ENCODE results near the gene CCL22. TPM values are rescaled to one million over a fixed set of nuclear protein-coding genes. Genes with fewer than 3 reads are reported as not detected.
"Not testable (repeated sequence)": the region's sequence is repeated elsewhere in the genome, so short reads cannot be mapped to it uniquely, and the experiment has no call there.

Gene CCL22
- total RNA-seq, 1 donor from 2014 or later, result 0.13 TPM

- peak; percentile 75 for DNase-seq (ENCODE audit: low spot score)
- intact Hi-C loops (cut with DNase I), result no loop called here
- ATAC-seq, result peak; percentile 84
Observed at GRCh38 chr16:57372372-57373116, 14.0 kb downstream of the CCL22 start, which contains the start of gene CX3CL1. Gene CX3CL1, plus strand, starts transcription at chr16:57372490. Its CDS starts 79 bp downstream, at chr16:57372569.

GRCh38 chr16:57373117-57373947, 14.7 kb downstream of the CCL22 start:
- no peak for ATAC-seq
- intact Hi-C loops (cut with DNase I), result no loop called here
- DNase-seq (ENCODE audit: low spot score), result no peak

GRCh38 chr16:57374067-57374534, 15.5 kb downstream of the CCL22 start:
- DNase-seq (ENCODE audit: low spot score) (no peak), ATAC-seq (no peak)
- intact Hi-C loops (cut with DNase I), result no loop called here

- intact Hi-C loops (cut with DNase I); ATAC-seq: not testable (repeated sequence)
Observed at GRCh38 chr16:57374925-57375465, 16.4 kb downstream of the CCL22 start.

GRCh38 chr16:57376313-57376818, 17.8 kb downstream of the CCL22 start:
- intact Hi-C loops (cut with DNase I), result no loop called here
- no peak for ATAC-seq
- DNase-seq (ENCODE audit: low spot score), result no peak

More at GRCh38 chr16:57374925-57375465, 16.4 kb downstream of the CCL22 start:
- DNase-seq (ENCODE audit: low spot score), result not testable (repeated sequence)

GRCh38 chr16:57377080-57377841, 18.7 kb downstream of the CCL22 start:
- no peak for DNase-seq (ENCODE audit: low spot score)
- ATAC-seq, result no peak
- intact Hi-C loops (cut with DNase I), result no loop called here

GRCh38 chr16:57379579-57379978, 21.0 kb downstream of the CCL22 start:
- intact Hi-C loops (cut with DNase I), result no loop called here
- DNase-seq (ENCODE audit: low spot score) (no peak), ATAC-seq (no peak)

GRCh38 chr16:57380671-57381462, 22.3 kb downstream of the CCL22 start:
- ATAC-seq (no peak), DNase-seq (ENCODE audit: low spot score) (no peak)
- intact Hi-C loops (cut with DNase I), result no loop called here

- ATAC-seq (no peak), DNase-seq (ENCODE audit: low spot score) (no peak)
- intact Hi-C loops (cut with DNase I), result no loop called here
Observed at GRCh38 chr16:57381791-57382534, 23.4 kb downstream of the CCL22 start.

GRCh38 chr16:57382535-57383275, 24.1 kb downstream of the CCL22 start:
- intact Hi-C loops (cut with DNase I), result no loop called here
- ATAC-seq, result peak; percentile 9
- DNase-seq (ENCODE audit: low spot score), result no peak

- ATAC-seq (peak; percentile 44), DNase-seq (ENCODE audit: low spot score) (no peak)
- intact Hi-C loops (cut with DNase I), result no loop called here
Observed at GRCh38 chr16:57383276-57384247, 25.0 kb downstream of the CCL22 start.

- peak; percentile 35 for ATAC-seq
Observed at GRCh38 chr16:57384248-57385070, 25.9 kb downstream of the CCL22 start.

GRCh38 chr16:57385083-57385482, 26.5 kb downstream of the CCL22 start:
- no peak for DNase-seq (ENCODE audit: low spot score)
- intact Hi-C loops (cut with DNase I), result no loop called here
- no peak for ATAC-seq

More at GRCh38 chr16:57384248-57385070, 25.9 kb downstream of the CCL22 start:
- DNase-seq (ENCODE audit: low spot score), result no peak
- intact Hi-C loops (cut with DNase I), result no loop called here

GRCh38 chr16:57386381-57386951, 27.9 kb downstream of the CCL22 start:
- ATAC-seq (no peak), DNase-seq (ENCODE audit: low spot score) (no peak)
- intact Hi-C loops (cut with DNase I), result no loop called here
